ENCODE measurements around the gene MPRIP.
"Not testable (repeated sequence)": the region's sequence is repeated elsewhere in the genome, so short reads cannot be mapped to it uniquely, and the experiment has no call there.

Gene MPRIP

GRCh38 chr17:17151962-17152361, 109.7 kb downstream of the MPRIP start:
- Mint-ChIP-seq H3K36me3 (ENCODE audit: insufficient read depth) (peaks cover 54% of the 10 kb centered on the region), H3K4me3 (peak overlapping the region in 1 of 2 donors; percentile 50), H3K9me3 (no peaks in the 10 kb centered on the region), H3K4me1 (ENCODE audit: low read depth in 2 of 2) (peaks cover 3 to 35% of the 10 kb centered on the region in 2 donors), H3K27me3 (no peaks in the 10 kb centered on the region), H3K27ac (peak overlapping the region; percentile 59 to 76)
- DNase-seq = no peak
- peak; percentile 71 for ATAC-seq (replicated peaks)

GRCh38 chr17:17152385-17152784, 110.1 kb downstream of the MPRIP start:
- Mint-ChIP-seq H3K36me3 (ENCODE audit: insufficient read depth) (peaks cover 53% of the 10 kb centered on the region), H3K4me1 (ENCODE audit: low read depth in 2 of 2) (peaks cover 3 to 34% of the 10 kb centered on the region in 2 donors), H3K27me3 (no peaks in the 10 kb centered on the region), H3K9me3 (no peaks in the 10 kb centered on the region), H3K4me3 (peak overlapping the region in 1 of 2 donors; percentile 50), H3K27ac (peak overlapping the region; percentile 59 to 76)
- no peak for ATAC-seq (replicated peaks)
- no peak for DNase-seq

- Mint-ChIP-seq H3K27ac (peak overlapping the region in 1 of 2 donors; percentile 88), H3K4me1 (ENCODE audit: low read depth in 2 of 2) (peaks cover 3 to 34% of the 10 kb centered on the region in 2 donors), H3K9me3 (no peaks in the 10 kb centered on the region), H3K36me3 (ENCODE audit: insufficient read depth) (peaks cover 50% of the 10 kb centered on the region), H3K4me3 (no peak overlapping the region), H3K27me3 (no peaks in the 10 kb centered on the region)
- DNase-seq (no peak), ATAC-seq (replicated peaks) (no peak)
Observed at GRCh38 chr17:17153071-17153470, 110.8 kb downstream of the MPRIP start.

- Mint-ChIP-seq H3K9me3 (no peaks in the 10 kb centered on the region), H3K36me3 (ENCODE audit: insufficient read depth) (peaks cover 51% of the 10 kb centered on the region), H3K4me1 (ENCODE audit: low read depth in 2 of 2) (peaks cover 3 to 34% of the 10 kb centered on the region in 2 donors), H3K27ac (peak overlapping the region in 1 of 2 donors; percentile 88), H3K27me3 (no peaks in the 10 kb centered on the region), H3K4me3 (peak overlapping the region in 1 of 2 donors; percentile 77)
- no peak for DNase-seq
- peak; percentile 18 for ATAC-seq (replicated peaks)
Observed at GRCh38 chr17:17153709-17154108, 111.5 kb downstream of the MPRIP start.

DNA sequence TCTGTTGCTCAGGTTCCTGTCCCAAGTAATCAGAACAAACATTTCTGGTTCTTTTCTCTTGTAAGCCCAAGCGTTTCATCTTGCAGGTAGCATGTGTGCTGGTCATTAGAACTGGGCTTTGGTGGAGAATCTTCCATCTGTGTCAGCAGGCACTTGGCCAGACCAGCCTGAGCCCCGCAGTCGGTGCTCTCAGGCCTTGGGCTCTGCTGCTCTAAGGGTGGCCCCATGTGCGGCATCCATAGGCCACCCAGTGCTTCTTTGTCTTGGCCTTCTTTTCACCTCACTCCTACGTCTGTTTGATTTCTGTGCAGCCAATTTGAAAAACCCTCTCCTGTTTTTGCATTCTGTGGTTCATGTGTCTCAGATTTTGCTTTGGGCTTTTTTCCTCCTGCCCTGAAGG, 112.3 kb downstream of the MPRIP start:
- H3K36me3 Mint-ChIP-seq (ENCODE audit: insufficient read depth) = peaks cover 58% of the 10 kb centered on the region
- no peaks in the 10 kb centered on the region for H3K27me3 Mint-ChIP-seq
- DNase-seq (no peak), ATAC-seq (replicated peaks) (no peak)
- peak overlapping the region in 1 of 2 donors; percentile 77 for H3K4me3 Mint-ChIP-seq
- peaks cover 3 to 34% of the 10 kb centered on the region in 2 donors for H3K4me1 Mint-ChIP-seq (ENCODE audit: low read depth in 2 of 2)
- H3K27ac Mint-ChIP-seq = peak overlapping the region in 1 of 2 donors; percentile 88
- no peaks in the 10 kb centered on the region for H3K9me3 Mint-ChIP-seq

GRCh38 chr17:17154981-17155380, 112.7 kb downstream of the MPRIP start:
- Mint-ChIP-seq H3K27ac (peak overlapping the region in 1 of 2 donors; percentile 88), H3K36me3 (ENCODE audit: insufficient read depth) (peaks cover 59% of the 10 kb centered on the region), H3K4me1 (ENCODE audit: low read depth in 2 of 2) (peaks cover 3 to 34% of the 10 kb centered on the region in 2 donors)

GRCh38 chr17:17155568-17155967, 113.3 kb downstream of the MPRIP start:
- Mint-ChIP-seq H3K27ac (peak overlapping the region in 1 of 2 donors; percentile 88), H3K9me3 (no peaks in the 10 kb centered on the region), H3K27me3 (no peaks in the 10 kb centered on the region), H3K4me3 (no peak overlapping the region), H3K36me3 (ENCODE audit: insufficient read depth) (peaks cover 60% of the 10 kb centered on the region), H3K4me1 (ENCODE audit: low read depth in 2 of 2) (peaks cover 3 to 30% of the 10 kb centered on the region in 2 donors)
- no peak for ATAC-seq (replicated peaks)
- no peak for DNase-seq

More at GRCh38 chr17:17154981-17155380, 112.7 kb downstream of the MPRIP start:
- ATAC-seq (replicated peaks) (peak; percentile 68), DNase-seq (no peak)
- Mint-ChIP-seq H3K9me3 (no peaks in the 10 kb centered on the region), H3K27me3 (no peaks in the 10 kb centered on the region), H3K4me3 (peak overlapping the region in 1 of 2 donors; percentile 77)

- Mint-ChIP-seq H3K9me3 (no peaks in the 10 kb centered on the region), H3K27ac (peak overlapping the region in 1 of 2 donors; percentile 88), H3K4me1 (ENCODE audit: low read depth in 2 of 2) (peaks cover 3 to 30% of the 10 kb centered on the region in 2 donors), H3K27me3 (no peaks in the 10 kb centered on the region), H3K36me3 (ENCODE audit: insufficient read depth) (peaks cover 62% of the 10 kb centered on the region), H3K4me3 (no peak overlapping the region)
- no peak for DNase-seq
- no peak for ATAC-seq (replicated peaks)
Observed at GRCh38 chr17:17156107-17156506, 113.8 kb downstream of the MPRIP start.

DNA sequence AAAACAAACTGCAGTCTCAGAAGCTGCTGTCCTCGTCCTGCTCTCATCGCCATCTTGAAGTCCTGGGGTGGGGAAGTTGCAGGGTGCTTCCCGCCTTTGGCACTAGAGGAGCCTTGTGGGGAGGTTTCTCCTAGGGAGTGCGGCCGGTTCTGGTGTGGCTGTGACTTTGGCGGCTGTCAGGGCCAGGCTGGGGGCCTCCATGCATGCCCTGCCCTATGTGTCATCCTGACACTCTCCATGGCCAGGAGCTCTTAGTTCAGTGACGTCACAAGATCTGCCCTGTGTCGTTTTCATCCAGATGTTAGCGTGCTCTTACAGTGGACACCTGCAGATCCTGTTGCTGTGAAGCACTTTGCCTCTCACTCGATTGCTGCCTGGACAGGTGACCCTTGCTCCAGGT, 114.3 kb downstream of the MPRIP start:
- Mint-ChIP-seq H3K4me3 (no peak overlapping the region), H3K27ac (peak overlapping the region; percentile 16 to 59), H3K27me3 (no peaks in the 10 kb centered on the region), H3K36me3 (ENCODE audit: insufficient read depth) (peaks cover 62% of the 10 kb centered on the region), H3K9me3 (no peaks in the 10 kb centered on the region), H3K4me1 (ENCODE audit: low read depth in 2 of 2) (peaks cover 1 to 28% of the 10 kb centered on the region in 2 donors)
- ATAC-seq (replicated peaks) = no peak
- no peak for DNase-seq

GRCh38 chr17:17157041-17157440, 114.8 kb downstream of the MPRIP start:
- H3K4me3 Mint-ChIP-seq = peak overlapping the region in 1 of 2 donors; percentile 19
- ATAC-seq (replicated peaks) (no peak), DNase-seq (no peak)
- H3K4me1 Mint-ChIP-seq (ENCODE audit: low read depth in 2 of 2) = peaks cover 0 to 25% of the 10 kb centered on the region in 2 donors
- H3K27me3 Mint-ChIP-seq = no peaks in the 10 kb centered on the region
- peaks cover 62% of the 10 kb centered on the region for H3K36me3 Mint-ChIP-seq (ENCODE audit: insufficient read depth)
- peak overlapping the region; percentile 16 to 59 for H3K27ac Mint-ChIP-seq
- no peaks in the 10 kb centered on the region for H3K9me3 Mint-ChIP-seq

DNA sequence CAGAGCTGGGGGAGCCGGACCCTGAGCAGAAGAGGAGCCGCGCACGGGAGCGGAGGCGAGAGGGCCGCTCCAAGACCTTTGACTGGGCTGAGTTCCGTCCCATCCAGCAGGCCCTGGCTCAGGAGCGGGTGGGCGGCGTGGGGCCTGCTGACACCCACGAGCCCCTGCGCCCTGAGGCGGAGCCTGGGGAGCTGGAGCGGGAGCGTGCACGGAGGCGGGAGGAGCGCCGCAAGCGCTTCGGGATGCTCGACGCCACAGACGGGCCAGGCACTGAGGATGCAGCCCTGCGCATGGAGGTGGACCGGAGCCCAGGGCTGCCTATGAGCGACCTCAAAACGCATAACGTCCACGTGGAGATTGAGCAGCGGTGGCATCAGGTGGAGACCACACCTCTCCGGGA, 116.2 kb downstream of the MPRIP start:
- not testable (repeated sequence) for H3K27ac Mint-ChIP-seq; ATAC-seq (replicated peaks); H3K27me3 Mint-ChIP-seq; DNase-seq; H3K4me3 Mint-ChIP-seq; H3K9me3 Mint-ChIP-seq
- H3K4me1 Mint-ChIP-seq (ENCODE audit: low read depth in 2 of 2) = peaks cover 0 to 13% of the 10 kb centered on the region in 2 donors
- peaks cover 63% of the 10 kb centered on the region for H3K36me3 Mint-ChIP-seq (ENCODE audit: insufficient read depth)

DNA sequence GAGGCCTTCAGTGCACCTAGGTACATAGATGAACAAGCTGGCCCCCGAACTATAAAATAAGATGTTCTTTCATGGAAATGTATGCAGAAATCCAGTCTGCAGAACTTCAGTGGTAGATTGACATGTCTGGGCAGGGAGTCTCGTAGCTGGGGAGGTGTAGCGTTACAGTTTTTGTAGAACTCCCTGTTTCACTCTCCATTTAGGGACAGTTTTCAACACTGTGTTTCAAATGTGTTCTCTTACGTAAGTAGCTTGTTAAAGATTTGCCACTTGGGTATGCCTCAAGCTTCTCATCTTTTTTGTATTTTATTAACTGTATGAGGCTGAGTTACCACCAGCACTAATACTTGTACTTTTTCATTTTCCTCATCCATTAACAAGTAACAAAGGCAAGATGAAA, 117.3 kb downstream of the MPRIP start:
- peaks cover 0 to 6% of the 10 kb centered on the region in 2 donors for H3K4me1 Mint-ChIP-seq (ENCODE audit: low read depth in 2 of 2)
- DNase-seq (no peak), ATAC-seq (replicated peaks) (no peak)
- no peak overlapping the region for H3K4me3 Mint-ChIP-seq
- H3K27me3 Mint-ChIP-seq = no peaks in the 10 kb centered on the region
- peak overlapping the region in 1 of 2 donors; percentile 49 for H3K27ac Mint-ChIP-seq
- H3K36me3 Mint-ChIP-seq (ENCODE audit: insufficient read depth) = peaks cover 68% of the 10 kb centered on the region
- no peaks in the 10 kb centered on the region for H3K9me3 Mint-ChIP-seq

DNA sequence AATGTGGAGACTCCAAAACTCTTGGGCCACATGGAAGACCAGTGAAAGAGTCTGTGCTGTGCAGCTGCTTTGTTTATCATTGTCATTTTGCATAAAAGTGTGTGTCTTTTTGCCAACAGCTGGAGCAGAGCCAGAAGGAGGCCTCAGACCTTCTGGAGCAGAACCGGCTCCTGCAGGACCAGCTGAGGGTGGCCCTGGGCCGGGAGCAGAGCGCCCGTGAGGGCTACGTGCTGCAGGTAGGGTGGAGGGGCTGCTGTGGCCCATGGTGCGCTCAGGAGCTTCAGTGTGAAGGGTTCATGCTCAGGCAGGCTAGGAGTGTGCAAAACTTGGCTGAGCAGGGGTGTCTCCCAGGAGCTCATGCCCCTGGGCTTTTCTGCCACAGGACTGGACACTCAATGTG, 118.9 kb downstream of the MPRIP start:
- H3K27ac Mint-ChIP-seq = peak overlapping the region in 1 of 2 donors; percentile 7
- peaks cover 73% of the 10 kb centered on the region for H3K36me3 Mint-ChIP-seq (ENCODE audit: insufficient read depth)
- no peak for ATAC-seq (replicated peaks)
- DNase-seq = no peak
- H3K27me3 Mint-ChIP-seq = no peaks in the 10 kb centered on the region
- no peaks in the 10 kb centered on the region for H3K9me3 Mint-ChIP-seq
- no peak overlapping the region for H3K4me3 Mint-ChIP-seq
- peaks cover 0 to 3% of the 10 kb centered on the region in 2 donors for H3K4me1 Mint-ChIP-seq (ENCODE audit: low read depth in 2 of 2)

- Mint-ChIP-seq H3K36me3 (ENCODE audit: insufficient read depth) (peaks cover 78% of the 10 kb centered on the region), H3K4me3 (no peak overlapping the region)
- no peak for ATAC-seq (replicated peaks)
Observed at GRCh38 chr17:17161759-17162158, 119.5 kb downstream of the MPRIP start.

More at GRCh38 chr17:17161759-17162158, 119.5 kb downstream of the MPRIP start:
- DNase-seq = no peak
- Mint-ChIP-seq H3K27me3 (no peaks in the 10 kb centered on the region), H3K27ac (peak overlapping the region in 1 of 2 donors; percentile 7), H3K4me1 (ENCODE audit: low read depth in 2 of 2) (peaks cover 0 to 3% of the 10 kb centered on the region in 2 donors), H3K9me3 (no peaks in the 10 kb centered on the region)

All from effector memory CD8-positive, alpha-beta T cell (primary cell).